GM11168 (cell line): ENCODE measurements around the gene SMIM10L2A.
"Not testable (repeated sequence)": the region's sequence is repeated elsewhere in the genome, so short reads cannot be mapped to it uniquely, and the experiment has no call there.

ENCODE experiments used
- in situ Hi-C: fragments of 300-500 bp; cut with MboI; formaldehyde crosslinking; loops from one replicate; pipeline ENCODE4 v1.12.0; 2022; ENCODE audit warnings: low sequenced_read_pairs; ENCODE audit not compliant: unreplicated experiment

Gene SMIM10L2A

GRCh38 chrX:135421537-135421931, 210 bp upstream of the SMIM10L2A start:
- in situ Hi-C loops: no loop called here

GRCh38 chrX:135422810-135423168, 1.0 kb downstream of the SMIM10L2A start:
- in situ Hi-C loops: not testable (repeated sequence)

- in situ Hi-C loops: not testable (repeated sequence)
Measured at GRCh38 chrX:135423173-135423864, 1.6 kb downstream of the SMIM10L2A start.

GRCh38 chrX:135424469-135424868, 2.7 kb downstream of the SMIM10L2A start:
- in situ Hi-C loops: no loop called here

- in situ Hi-C loops: no loop called here
Measured at GRCh38 chrX:135425026-135425965, 3.6 kb downstream of the SMIM10L2A start.

GRCh38 chrX:135429429-135429828, 7.7 kb downstream of the SMIM10L2A start:
- in situ Hi-C loops: no loop called here

- in situ Hi-C loops: no loop called here
Measured at GRCh38 chrX:135431886-135432285, 10.1 kb downstream of the SMIM10L2A start.

- in situ Hi-C loops: no loop called here
Measured at GRCh38 chrX:135432453-135432852, 10.7 kb downstream of the SMIM10L2A start.

- in situ Hi-C loops: no loop called here
Measured at GRCh38 chrX:135432881-135433521, 11.3 kb downstream of the SMIM10L2A start.

- in situ Hi-C loops: no loop called here
Measured at GRCh38 chrX:135433531-135434257, 11.9 kb downstream of the SMIM10L2A start.

- in situ Hi-C loops: no loop called here
Measured at GRCh38 chrX:135434258-135435138, 12.8 kb downstream of the SMIM10L2A start.

GRCh38 chrX:135435139-135435922, 13.6 kb downstream of the SMIM10L2A start:
- in situ Hi-C loops: no loop called here

GRCh38 chrX:135435933-135436332, 14.2 kb downstream of the SMIM10L2A start:
- in situ Hi-C loops: no loop called here

- in situ Hi-C loops: no loop called here
Measured at GRCh38 chrX:135436456-135436855, 14.7 kb downstream of the SMIM10L2A start.

GRCh38 chrX:135436966-135437866, 15.5 kb downstream of the SMIM10L2A start:
- in situ Hi-C loops: no loop called here

GRCh38 chrX:135437867-135438733, 16.4 kb downstream of the SMIM10L2A start:
- in situ Hi-C loops: no loop called here

GRCh38 chrX:135438734-135439043, 16.9 kb downstream of the SMIM10L2A start:
- in situ Hi-C loops: no loop called here
